H1 (cell line): ENCODE results near the gene PTPRJ. TPM values are rescaled to one million over a fixed set of nuclear protein-coding genes. Genes with fewer than 3 reads are reported as not detected.

Experiments
- CTCF ChIA-PET: fragments of 300-600 bp; sonication (Branson Sonifier 250); formaldehyde crosslinking; loops from one replicate; lab custom pipeline; 2021; ENCODE audit not compliant: partially characterized antibody; lab: Charles Lee
- POLR2A ChIA-PET: fragments of 300-600 bp; sonication (Branson Sonifier 250); formaldehyde crosslinking; loops from one replicate; lab custom pipeline; 2021; ENCODE audit warnings: inconsistent platforms; ENCODE audit not compliant: partially characterized antibody; lab: Charles Lee
- DNase-seq, 2 experiments: peaks; one replicate each; pipeline versions ENCODE4 v3.0.0 to v3.0.0-alpha.2; 2010 to 2022; ENCODE audit warnings: low spot score in 2 of 2, low read depth in 1 of 2, mixed read lengths in 1 of 2
- FAIRE-seq: peaks from 2 replicates; lab custom pipeline; 2011; peaks lifted over from hg19 to GRCh38; lab: Jason Lieb, UNC
- H2AFZ ChIP-seq: 2 replicates; pipeline ENCODE4 v1.8.1; 2012; ENCODE audit warnings: low read length, inconsistent platforms
- H2AK5ac ChIP-seq: 2 replicates; pipeline ENCODE4 v1.6.1; 2013; ENCODE audit warnings: low read depth, low read length
- H2BK120ac ChIP-seq: replicated peaks from 2 replicates; pipeline ENCODE3; 2013; ENCODE audit warnings: low read depth, low read length, inconsistent platforms
- H2BK12ac ChIP-seq: 2 replicates; pipeline ENCODE4 v1.6.1; 2013; ENCODE audit warnings: low read depth, low read length
- H2BK15ac ChIP-seq: 2 replicates; pipeline ENCODE4 v1.6.1; 2013; ENCODE audit warnings: low read length
- H2BK20ac ChIP-seq: 2 replicates; pipeline ENCODE4 v1.6.1; 2013; ENCODE audit warnings: low read length
- H2BK5ac ChIP-seq: 2 replicates; pipeline ENCODE4 v1.6.1; 2013; ENCODE audit warnings: low read depth, low read length
- H3K14ac ChIP-seq: 2 replicates; pipeline ENCODE4 v1.6.1; 2013; ENCODE audit warnings: inconsistent platforms; ENCODE audit not compliant: insufficient read length
- H3K18ac ChIP-seq: 2 replicates; pipeline ENCODE4 v1.6.1; 2013; ENCODE audit warnings: low read length; ENCODE audit errors: extremely low read depth
- H3K23ac ChIP-seq: 2 replicates; pipeline ENCODE4 v1.6.1; 2013; ENCODE audit warnings: inconsistent platforms; ENCODE audit not compliant: insufficient read length
- H3K23me2 ChIP-seq: 2 replicates; pipeline ENCODE4 v1.6.1; 2013; ENCODE audit warnings: low read depth, low read length
- H3K27ac ChIP-seq: 2 replicates; pipeline ENCODE4 v1.6.1; 2011; ENCODE audit warnings: low read depth, low read length, inconsistent platforms
- H3K27me3 ChIP-seq, 4 experiments: replicated peaks in 1 of 4; 1 replicate in 1 of 4; 2 replicates in 3 of 4; pipeline versions ENCODE4 v1.6.1 to v1.8.1; 2011 to 2013; ENCODE audit warnings: low read length in 3 of 4, mild to moderate bottlenecking in 3 of 4, inconsistent platforms in 2 of 4, mixed read lengths in 2 of 4, moderate library complexity in 1 of 4; ENCODE audit not compliant: control insufficient read depth in 3 of 4, insufficient read depth in 3 of 4; ENCODE audit errors: extremely low read depth in 1 of 4
- H3K36me3 ChIP-seq, 4 experiments: 2 replicates each; pipeline versions ENCODE4 v1.6.1 to v1.8.1; 2011 to 2013; ENCODE audit warnings: mild to moderate bottlenecking in 4 of 4, low read length in 3 of 4, moderate library complexity in 2 of 4, control low read depth in 1 of 4, inconsistent platforms in 1 of 4; ENCODE audit not compliant: insufficient read depth in 4 of 4, control insufficient read depth in 2 of 4
- H3K4ac ChIP-seq: replicated peaks from 2 replicates; pipeline ENCODE3; 2013; ENCODE audit warnings: low read length, low read depth, mixed read lengths, inconsistent platforms; ENCODE audit not compliant: insufficient read length
- H3K4me1 ChIP-seq, 4 experiments: replicated peaks in 1 of 4; 1 replicate in 1 of 4; 2 replicates in 3 of 4; pipeline versions ENCODE4 v1.6.1 to v1.8.1; 2011 to 2013; ENCODE audit warnings: low read length in 3 of 4, inconsistent platforms in 2 of 4, mixed read lengths in 1 of 4; ENCODE audit not compliant: insufficient read depth in 4 of 4, control insufficient read depth in 3 of 4
- H3K4me2 ChIP-seq, 2 experiments: 2 replicates each; pipeline versions ENCODE4 v1.6.1 to v1.8.1; 2011 to 2013; ENCODE audit warnings: low read depth in 2 of 2, low read length in 2 of 2, control low read depth in 1 of 2, inconsistent platforms in 1 of 2, mild to moderate bottlenecking in 1 of 2; ENCODE audit not compliant: insufficient read depth in 1 of 2
- H3K4me3 ChIP-seq, 4 experiments: fragments of 200-600, 300-600 bp in 1 of 4; sonication (generic), shearing (Covaris generic), sonication (Bioruptor Twin) in 1 of 4; 2 replicates each; pipeline versions ENCODE4 v1.5.1 to v1.8.1; 2011 to 2016; ENCODE audit warnings: low read length in 4 of 4, low read depth in 3 of 4, control low read depth in 2 of 4, inconsistent platforms in 2 of 4, mild to moderate bottlenecking in 2 of 4, mixed read lengths in 1 of 4, moderate library complexity in 1 of 4; ENCODE audit not compliant: insufficient read depth in 2 of 4; ENCODE audit errors: extremely low read depth in 1 of 4
- H3K56ac ChIP-seq: replicated peaks from 2 replicates; pipeline ENCODE3; 2013; ENCODE audit warnings: low read depth, mild to moderate bottlenecking, mixed read lengths, low read length, inconsistent platforms; ENCODE audit not compliant: insufficient read length
- H3K79me1 ChIP-seq: 2 replicates; pipeline ENCODE4 v1.6.1; 2013; ENCODE audit warnings: low read depth, low read length, control low read depth
- H3K79me2 ChIP-seq, 2 experiments: 2 replicates each; pipeline versions ENCODE4 v1.6.1 to v1.8.1; 2012 to 2013; ENCODE audit warnings: low read length in 2 of 2, mild to moderate bottlenecking in 2 of 2, inconsistent platforms in 1 of 2; ENCODE audit not compliant: insufficient read depth in 2 of 2, control insufficient read depth in 1 of 2
- H3K9ac ChIP-seq, 4 experiments: replicated peaks in 1 of 4; 1 replicate in 1 of 4; 2 replicates in 3 of 4; pipeline versions ENCODE4 v1.6.1 to v1.8.1; 2011 to 2013; ENCODE audit warnings: low read depth in 3 of 4, low read length in 3 of 4, control low read depth in 2 of 4, mild to moderate bottlenecking in 2 of 4, moderate library complexity in 2 of 4, inconsistent platforms in 1 of 4; ENCODE audit errors: extremely low read depth in 1 of 4
- H3K9me3 ChIP-seq, 2 experiments: 2 replicates each; pipeline versions ENCODE4 v1.6.1 to v1.8.1; 2012 to 2013; ENCODE audit warnings: mild to moderate bottlenecking in 2 of 2, moderate library complexity in 2 of 2, control low read depth in 1 of 2, inconsistent platforms in 1 of 2, low read depth in 1 of 2, low read length in 1 of 2, mixed read lengths in 1 of 2; ENCODE audit not compliant: insufficient read depth in 2 of 2
- H4K20me1 ChIP-seq, 2 experiments: replicated peaks in 1 of 2; 2 replicates each; pipeline versions ENCODE3 to v1.8.1; 2011 to 2013; ENCODE audit warnings: inconsistent platforms in 2 of 2, low read length in 2 of 2, mild to moderate bottlenecking in 1 of 2; ENCODE audit not compliant: insufficient read depth in 2 of 2, control insufficient read depth in 1 of 2
- H4K5ac ChIP-seq: 2 replicates; pipeline ENCODE4 v1.6.1; 2013; ENCODE audit warnings: low read length, low read depth, mixed read lengths, inconsistent platforms; ENCODE audit not compliant: insufficient read length
- H4K8ac ChIP-seq: 2 replicates; pipeline ENCODE4 v1.8.0; 2013; ENCODE audit warnings: mild to moderate bottlenecking, moderate library complexity, low read length, inconsistent platforms; ENCODE audit not compliant: insufficient read depth; ENCODE audit errors: extremely low read depth
- H4K91ac ChIP-seq: replicated peaks from 2 replicates; pipeline ENCODE3; 2013; ENCODE audit warnings: low read length, mixed read lengths, inconsistent platforms; ENCODE audit not compliant: insufficient read length
- ATF3 ChIP-seq: IDR thresholded peaks from 2 replicates; pipeline ENCODE4 v1.6.1; 2011; ENCODE audit warnings: low read depth, mild to moderate bottlenecking, low read length; ENCODE audit not compliant: insufficient read depth
- BCL11A ChIP-seq, 2 experiments: IDR thresholded peaks; one replicate each; pipeline ENCODE4 v1.6.1; 2011; ENCODE audit warnings: low read depth in 2 of 2, low read length in 2 of 2, mild to moderate bottlenecking in 2 of 2
- CTBP2 ChIP-seq: IDR thresholded peaks from 2 replicates; pipeline ENCODE4 v1.7.0; 2011; ENCODE audit warnings: borderline replicate concordance, mild to moderate bottlenecking, moderate library complexity, mixed read lengths, low read length; ENCODE audit not compliant: insufficient read depth, insufficient read length
- EGR1 ChIP-seq: IDR thresholded peaks from 2 replicates; pipeline ENCODE4 v1.6.1; 2011; ENCODE audit warnings: low read depth, low read length, borderline replicate concordance
- EP300 ChIP-seq, 2 experiments: IDR thresholded peaks; 1 replicate in 1 of 2; 2 replicates in 1 of 2; pipeline ENCODE4 v1.6.1; 2011 to 2012; ENCODE audit warnings: low read depth in 2 of 2, low read length in 2 of 2, mild to moderate bottlenecking in 2 of 2, borderline replicate concordance in 1 of 2, inconsistent platforms in 1 of 2, moderate library complexity in 1 of 2
- HDAC6 ChIP-seq: IDR thresholded peaks from one replicate; pipeline ENCODE4 v1.7.1; 2012; ENCODE audit warnings: low read depth, mild to moderate bottlenecking, inconsistent platforms, low read length, moderate library complexity
- KDM5A ChIP-seq: fragments of 200-600 bp; IDR thresholded peaks from 2 replicates; pipeline ENCODE4 v1.7.1; 2012; ENCODE audit warnings: mild to moderate bottlenecking, low read length, inconsistent platforms, mixed read lengths
- RXRA ChIP-seq: IDR thresholded peaks from 2 replicates; pipeline ENCODE4 v1.6.1; 2011; ENCODE audit warnings: low read depth, mild to moderate bottlenecking, low read length, moderate library complexity; ENCODE audit not compliant: insufficient read depth
- SP1 ChIP-seq: IDR thresholded peaks from 2 replicates; pipeline ENCODE4 v1.6.1; 2011; ENCODE audit warnings: low read depth, low read length
- SP4 ChIP-seq: IDR thresholded peaks from 2 replicates; pipeline ENCODE4 v1.6.1; 2012; ENCODE audit warnings: low read length, inconsistent platforms
- WGBS, 2 experiments: shearing (Covaris generic) in 1 of 2; methylation state at CpG; one replicate each; pipeline versions ENCODE4 v1.1.6 to v1.1.7; 2013 to 2015; ENCODE audit warnings: low lambda C conversion rate in 2 of 2, mixed read lengths in 2 of 2, inconsistent platforms in 1 of 2, low coverage in 1 of 2, missing lambda C conversion rate in 1 of 2; ENCODE audit not compliant: insufficient replicate concordance in 2 of 2, insufficient coverage in 1 of 2, insufficient read length in 1 of 2; ENCODE audit errors: extremely low coverage in 1 of 2, missing lambda C conversion rate in 1 of 2; 5-methylcytosine and 5-hydroxymethylcytosine counted together
- polyA plus RNA-seq, 7 experiments: library from polyadenylated mRNA; depleted of rRNA in 3 of 7; stranded (reverse) in 5 of 7; unstranded in 2 of 7; fragments of >200 nt in 5 of 7; fragments of 200-250 nt in 2 of 7; gene quantifications; 1 replicate in 5 of 7; 2 replicates in 1 of 7; 4 replicates in 1 of 7; pipeline versions ENCODE4 v1.2.1 to v1.2.3, GENCODE V29; 2011 to 2013; ENCODE audit warnings: missing spikeins in 2 of 7, mixed read lengths in 2 of 7
- total RNA-seq: library from RNA; stranded (reverse); fragmentation: NEBNext Ultra II Directional; extraction: Animal tissue kit (Norgen Biotek cat#: 25700); gene quantifications from 2 replicates; pipeline ENCODE4 v1.2.1, GENCODE V29; 2021

PTPRJ gene
- total and polyA plus RNA-seq, 2 of the 8 experiments (the other 6 are each of a cell fraction or from before 2014, with no cell fraction given) = 4.4 to 22.6 TPM

- H4K5ac ChIP-seq = no peak overlapping the region
- peaks cover 0 to 31% of the 10 kb centered on the region in 2 experiments; a peak in 2 of 4 replicates for H3K79me2 ChIP-seq
- H3K79me1 ChIP-seq = 0 out of 2 replicates have a peak, but pooled peaks cover 2% of the 10 kb centered on the region
- H3K27me3 ChIP-seq = no peaks in the 10 kb centered on the region
- no peak overlapping the region for H3K4ac ChIP-seq
- H3K23ac ChIP-seq = no peak overlapping the region
- no peaks in the 10 kb centered on the region for H3K23me2 ChIP-seq
- no peak overlapping the region for H4K91ac ChIP-seq
- H4K8ac ChIP-seq = no peak overlapping the region
- no peaks in the 10 kb centered on the region for H3K9me3 ChIP-seq
- no peak for TF ChIP-seq BCL11A (IDR thresholded peaks at IDR 0.05; ENCODE audit: low read depth in 2 of 2, low read length in 2 of 2)
- TF ChIP-seq KDM5A = no peak
- no peak for TF ChIP-seq RXRA
- no peak for TF ChIP-seq SP1
- TF ChIP-seq ATF3 = no peak
- no peak for TF ChIP-seq EGR1
- TF ChIP-seq SP4 = no peak
- no peak for TF ChIP-seq HDAC6
- TF ChIP-seq CTBP2 = no peak
- no peak for TF ChIP-seq EP300 (IDR thresholded peaks at IDR 0.05; ENCODE audit: borderline replicate concordance in 1 of 2, low read depth in 2 of 2, low read length in 2 of 2)
- CTCF ChIA-PET = interaction anchor here (0.8 to 1.7 kb wide), 3 partner anchors 44 to 113 kb away, joined by 3 read pairs; no protein-coding TSS in a partner anchor
- 96% methylated on average over 4 of the region's 4 CpGs; no CpG with 5 or more reads in 1 of the 2 experiments for WGBS, 2 experiments
- no peak overlapping the region for H2BK15ac ChIP-seq
- H3K9ac ChIP-seq = no peak overlapping the region
- no peak overlapping the region for H3K27ac ChIP-seq
- H2BK20ac ChIP-seq = no peak overlapping the region
- H3K4me3 ChIP-seq = no peak overlapping the region
- H2AFZ ChIP-seq = no peak overlapping the region
- no peak overlapping the region for H3K56ac ChIP-seq
- no peaks in the 10 kb centered on the region for H3K36me3 ChIP-seq
- peaks cover 0 to 20% (median 11%) of the 10 kb centered on the region in 4 experiments; a peak in 5 of 7 replicates for H3K4me1 ChIP-seq
- H3K18ac ChIP-seq = no peak overlapping the region; the same call in 1 of the 2 replicates
- FAIRE-seq (no peak), DNase-seq (no peak)
- H2BK12ac ChIP-seq = no peak overlapping the region; the same call in 1 of the 2 replicates
- H3K14ac ChIP-seq = no peak overlapping the region
- no peak overlapping the region for H3K4me2 ChIP-seq
- no peak overlapping the region for H2BK5ac ChIP-seq
- no peak overlapping the region for H2AK5ac ChIP-seq
- no peak overlapping the region for H2BK120ac ChIP-seq
- POLR2A ChIA-PET = no interaction called here
- peaks cover 0 to 2% of the 10 kb centered on the region in 2 experiments for H4K20me1 ChIP-seq
Measured at GRCh38 chr11:47995360-47995769, 15.0 kb downstream of the PTPRJ start.
